Right lobe of liver (tissue), 4 donors: ENCODE measurements around the gene KAT2B.

ENCODE experiments used
- CTCF ChIP-seq, 4 donors: fragments of 200-600 bp in 3 of 4; fragments of 450-650 bp in 1 of 4; IDR thresholded peaks; one replicate each; pipeline versions ENCODE4 v1.5.1 to v1.8.0; 2016 to 2022; ENCODE audit warnings: antibody characterized with exemption in 4 of 4, mild to moderate bottlenecking in 2 of 4
- POLR2A ChIP-seq: fragments of 450-650 bp; IDR thresholded peaks from one replicate; pipeline ENCODE4 v1.6.1; 2017; ENCODE audit warnings: antibody characterized with exemption, mild to moderate bottlenecking
- donor health status: DM: no; HTN: no; CAD: no.
- donor health status: DM: no; HTN: no; CAD: no.
- donor health status: DM: no; HTN: yes; CAD: no.

- TF ChIP-seq CTCF (IDR thresholded peaks at IDR 0.05) (no peak), POLR2A (no peak)
Measured at GRCh38 chr3:20074226-20075063, 34.2 kb downstream of the KAT2B start.
